C4-2B (cell line): ENCODE measurements around the gene PET100.

ENCODE experiments used
- H3K27ac ChIP-seq: fragments of 450-650 bp; 2 replicates; pipeline ENCODE4 v1.5.1; 2017
- ZFX ChIP-seq: fragments of 450-650 bp; IDR thresholded peaks from 2 replicates; pipeline ENCODE4 v1.6.1; 2017
- TF ChIP-seq, protein P1 (sequence below): fragments of 450-650 bp; conservative IDR thresholded peaks from 2 replicates; pipeline ENCODE4 v1.5.1; 2017; ENCODE audit warnings: mild to moderate bottlenecking

PET100 gene

GRCh38 chr19:7629347-7630054 lies at the start of gene PET100, which contains the start of gene XAB2:
TSS of gene PET100 (plus strand) at chr19:7629793. CDS start at chr19:7629834, 41 bp downstream.
TSS of gene XAB2 (minus strand) at chr19:7629545. CDS start at chr19:7629527, 18 bp downstream.
- peak within 1 kb of the TSS; percentile 75 for H3K27ac ChIP-seq
- 0 out of 2 replicates have a peak, but pooled peaks have one; percentile 0 for TF ChIP-seq ZFX
- TF ChIP-seq, protein P1, sequence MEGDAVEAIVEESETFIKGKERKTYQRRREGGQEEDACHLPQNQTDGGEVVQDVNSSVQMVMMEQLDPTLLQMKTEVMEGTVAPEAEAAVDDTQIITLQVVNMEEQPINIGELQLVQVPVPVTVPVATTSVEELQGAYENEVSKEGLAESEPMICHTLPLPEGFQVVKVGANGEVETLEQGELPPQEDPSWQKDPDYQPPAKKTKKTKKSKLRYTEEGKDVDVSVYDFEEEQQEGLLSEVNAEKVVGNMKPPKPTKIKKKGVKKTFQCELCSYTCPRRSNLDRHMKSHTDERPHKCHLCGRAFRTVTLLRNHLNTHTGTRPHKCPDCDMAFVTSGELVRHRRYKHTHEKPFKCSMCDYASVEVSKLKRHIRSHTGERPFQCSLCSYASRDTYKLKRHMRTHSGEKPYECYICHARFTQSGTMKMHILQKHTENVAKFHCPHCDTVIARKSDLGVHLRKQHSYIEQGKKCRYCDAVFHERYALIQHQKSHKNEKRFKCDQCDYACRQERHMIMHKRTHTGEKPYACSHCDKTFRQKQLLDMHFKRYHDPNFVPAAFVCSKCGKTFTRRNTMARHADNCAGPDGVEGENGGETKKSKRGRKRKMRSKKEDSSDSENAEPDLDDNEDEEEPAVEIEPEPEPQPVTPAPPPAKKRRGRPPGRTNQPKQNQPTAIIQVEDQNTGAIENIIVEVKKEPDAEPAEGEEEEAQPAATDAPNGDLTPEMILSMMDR, result no peak

GRCh38 chr19:7582446-7582845 lies 47.1 kb upstream of the PET100 start:
- no peak overlapping the region for H3K27ac ChIP-seq
- TF ChIP-seq, protein P1, result no peak
- no peak for TF ChIP-seq ZFX

DNA sequence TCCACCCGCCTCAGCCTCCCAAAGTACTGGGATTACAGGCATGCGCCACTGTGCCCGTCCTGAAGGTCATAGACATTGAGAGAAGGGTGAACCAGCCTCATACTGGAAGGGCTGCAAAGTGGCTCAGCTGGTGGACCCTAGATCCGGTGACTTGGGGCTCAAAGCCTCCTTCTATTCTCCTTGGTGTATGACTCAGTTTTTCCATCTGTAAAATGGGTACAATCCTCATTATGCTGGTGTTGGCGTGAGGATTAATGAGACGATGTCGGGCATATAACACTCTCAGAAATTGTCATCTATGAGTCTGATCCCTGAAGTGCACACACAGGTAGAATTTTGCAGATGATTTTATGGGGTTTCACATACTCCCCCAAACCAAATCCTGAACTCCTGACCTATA lies 39.8 kb upstream of the PET100 start:
- peak overlapping the region; percentile 6; the same call in 1 of the 2 replicates for H3K27ac ChIP-seq
- TF ChIP-seq, protein P1, result no peak
- no peak for TF ChIP-seq ZFX

DNA sequence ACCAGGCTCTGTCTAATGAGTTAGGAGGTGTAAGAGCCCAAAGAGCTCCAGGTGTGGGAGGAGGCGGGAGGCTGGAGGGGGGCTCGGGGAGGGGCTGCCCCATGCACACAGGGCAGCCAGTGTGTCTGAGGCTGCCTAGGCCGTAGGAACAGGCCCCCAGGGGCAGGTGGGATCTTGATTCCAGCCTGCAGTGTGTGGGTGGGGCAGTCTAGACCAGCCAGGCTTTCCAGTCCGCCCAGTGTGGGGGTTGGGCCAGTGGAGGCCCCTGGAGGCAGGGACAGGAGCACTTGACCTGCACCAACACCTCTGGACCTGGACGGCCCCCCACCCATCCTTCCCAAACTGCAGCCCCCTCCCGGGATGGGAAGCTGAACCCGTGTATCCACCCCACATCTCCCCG lies 39.3 kb upstream of the PET100 start:
- TF ChIP-seq ZFX, result no peak
- TF ChIP-seq, protein P1, result no peak
- H3K27ac ChIP-seq, result peak overlapping the region; percentile 6; the same call in 1 of the 2 replicates

- H3K27ac ChIP-seq, result peak within 1 kb of the TSS; percentile 66
Measured at GRCh38 chr19:7595466-7596133, 34.0 kb upstream of the PET100 start, which contains the start of gene CAMSAP3. TSS of gene CAMSAP3 (plus strand) at chr19:7595863. CDS start at chr19:7596003, 140 bp downstream.

DNA sequence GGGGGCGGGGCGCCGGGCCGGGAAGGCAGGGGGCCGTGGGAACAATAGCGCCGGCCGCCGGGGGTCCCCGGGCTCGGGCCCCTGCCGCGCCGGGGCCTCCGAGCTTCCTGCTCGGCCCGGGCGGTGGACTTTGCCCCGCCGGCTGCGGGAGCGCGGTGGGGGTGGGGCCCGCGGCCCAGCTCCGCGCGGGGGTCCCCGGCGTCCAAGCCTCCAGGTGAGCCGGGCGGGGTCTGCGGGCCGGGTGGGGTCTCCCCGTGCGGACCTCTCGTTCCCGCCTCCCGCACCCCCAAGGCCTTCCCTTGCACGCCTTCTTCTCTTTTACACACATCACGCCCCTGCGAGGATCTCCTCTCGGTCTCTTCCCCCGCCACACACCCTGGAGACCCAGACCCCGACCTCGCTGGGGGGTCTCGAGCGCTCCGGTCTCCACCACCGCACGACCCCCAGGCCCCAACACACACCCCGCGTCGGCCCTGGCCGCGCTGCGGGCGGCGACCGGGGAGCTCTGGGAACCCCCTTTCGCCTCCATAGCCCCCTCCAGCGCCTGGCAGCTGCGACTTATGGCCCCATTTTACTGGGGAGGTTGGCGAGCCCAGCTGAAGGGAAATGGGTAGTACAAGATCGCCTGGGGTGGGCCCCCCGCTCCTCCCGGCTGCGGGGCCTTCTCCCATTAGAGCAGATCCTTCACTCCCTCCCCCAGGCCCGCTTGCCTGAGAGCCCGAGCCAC lies 33.2 kb upstream of the PET100 start:
- H3K27ac ChIP-seq, result peak overlapping the region; percentile 66

More at GRCh38 chr19:7595466-7596133, 34.0 kb upstream of the PET100 start, which contains the start of gene CAMSAP3:
- no peak for TF ChIP-seq ZFX
- TF ChIP-seq, protein P1, result no peak

More for the DNA sequence above, 33.2 kb upstream of the PET100 start:
- TF ChIP-seq, protein P1, result no peak
- TF ChIP-seq ZFX, result 0 out of 2 replicates have a peak, but pooled peaks have one; percentile 55
